Astrocyte (in vitro differentiated cells and primary cell): ENCODE data around the gene POLD3. TPM values are rescaled to one million over a fixed set of nuclear protein-coding genes. Genes with fewer than 3 reads are reported as not detected.

Experiments
- DNase-seq: peaks from one replicate; pipeline ENCODE4 v3.0.0-alpha.2; 2010; ENCODE audit warnings: low read depth
- FAIRE-seq: peaks from 2 replicates; lab custom pipeline; 2011; peaks lifted over from hg19 to GRCh38; lab: Jason Lieb, UNC
- H2AFZ ChIP-seq: 2 replicates; pipeline ENCODE4 v1.6.0; 2012; ENCODE audit warnings: low read depth, low read length, inconsistent platforms
- H3K27ac ChIP-seq: 2 replicates; pipeline ENCODE4 v1.5.1; 2011; ENCODE audit warnings: low read depth, low read length, inconsistent platforms
- H3K27me3 ChIP-seq: 2 replicates; pipeline ENCODE4 v1.6.0; 2011; ENCODE audit warnings: low read length, inconsistent platforms; ENCODE audit not compliant: insufficient read depth
- H3K36me3 ChIP-seq: 2 replicates; pipeline ENCODE4 v1.5.1; 2011; ENCODE audit warnings: low read length, inconsistent platforms; ENCODE audit not compliant: insufficient read depth
- H3K4me1 ChIP-seq: 2 replicates; pipeline ENCODE4 v1.5.1; 2011; ENCODE audit warnings: low read length, inconsistent platforms; ENCODE audit not compliant: insufficient read depth
- H3K4me2 ChIP-seq: 2 replicates; pipeline ENCODE4 v1.6.0; 2012; ENCODE audit warnings: low read length, inconsistent platforms
- H3K4me3 ChIP-seq: 2 replicates; pipeline ENCODE4 v1.5.1; 2011; ENCODE audit warnings: low read depth, mild to moderate bottlenecking, low read length, inconsistent platforms; ENCODE audit not compliant: insufficient read depth
- H3K79me2 ChIP-seq: 2 replicates; pipeline ENCODE4 v1.6.0; 2012; ENCODE audit warnings: mild to moderate bottlenecking, low read length, inconsistent platforms; ENCODE audit not compliant: insufficient read depth
- H3K9ac ChIP-seq: 2 replicates; pipeline ENCODE4 v1.6.0; 2012; ENCODE audit warnings: mild to moderate bottlenecking, low read length, inconsistent platforms
- H3K9me3 ChIP-seq: 2 replicates; pipeline ENCODE4 v1.5.1; 2012; ENCODE audit warnings: low read depth, mild to moderate bottlenecking, low read length, inconsistent platforms; ENCODE audit not compliant: insufficient read depth
- H4K20me1 ChIP-seq: 2 replicates; pipeline ENCODE4 v1.6.0; 2012; ENCODE audit warnings: low read length, inconsistent platforms; ENCODE audit not compliant: insufficient read depth
- H3K27ac Mint-ChIP-seq: one replicate; pipeline ENCODE4 v1.8.0; 2021; ENCODE audit warnings: mild to moderate bottlenecking, mixed read lengths; ENCODE audit not compliant: unreplicated experiment
- H3K27me3 Mint-ChIP-seq: one replicate; pipeline ENCODE4 v1.8.0; 2021; ENCODE audit warnings: low read depth, mixed read lengths; ENCODE audit not compliant: unreplicated experiment
- H3K36me3 Mint-ChIP-seq: one replicate; pipeline ENCODE4 v1.8.0; 2021; ENCODE audit warnings: low read depth, mixed read lengths; ENCODE audit not compliant: unreplicated experiment
- H3K4me1 Mint-ChIP-seq: one replicate; pipeline ENCODE4 v1.8.0; 2021; ENCODE audit warnings: low read depth, mixed read lengths; ENCODE audit not compliant: unreplicated experiment
- H3K4me3 Mint-ChIP-seq: one replicate; pipeline ENCODE4 v1.8.0; 2021; ENCODE audit warnings: mild to moderate bottlenecking, moderate library complexity, mixed read lengths; ENCODE audit not compliant: unreplicated experiment
- H3K9me3 Mint-ChIP-seq: one replicate; pipeline ENCODE4 v1.8.0; 2021; ENCODE audit warnings: mild to moderate bottlenecking, mixed read lengths; ENCODE audit not compliant: unreplicated experiment
- EZH2 ChIP-seq: IDR thresholded peaks from 2 replicates; pipeline ENCODE4 v1.6.1; 2012; ENCODE audit warnings: mild to moderate bottlenecking, low read length, inconsistent platforms; ENCODE audit not compliant: insufficient read depth
- total RNA-seq: library from RNA; stranded (reverse); gene quantifications from 2 replicates; pipeline ENCODE4 v1.2.1, GENCODE V29; 2021
- TF ChIP-seq, protein P1 (sequence below): IDR thresholded peaks from 2 replicates; pipeline ENCODE4 v1.5.1; 2011; ENCODE audit warnings: low read depth, mild to moderate bottlenecking, inconsistent platforms, low read length, moderate library complexity; ENCODE audit not compliant: insufficient read depth

The POLD3 gene
- total RNA-seq, 1 donor from 2014 or later, result 6.5 TPM

GRCh38 chr11:74639533-74639932, 47.2 kb downstream of the POLD3 start:
- no peaks in the 10 kb centered on the region for H3K9me3 ChIP-seq
- peaks cover 7% of the 10 kb centered on the region for H3K4me1 ChIP-seq
- no peak overlapping the region for H3K27ac ChIP-seq
- H3K4me3 ChIP-seq, result no peak overlapping the region
- Mint-ChIP-seq H3K4me3 (no peak overlapping the region), H3K36me3 (no peaks in the 10 kb centered on the region), H3K9me3 (peaks cover 1% of the 10 kb centered on the region), H3K27ac (no peak overlapping the region), H3K27me3 (no peaks in the 10 kb centered on the region), H3K4me1 (peaks cover 11% of the 10 kb centered on the region)
- H3K79me2 ChIP-seq, result no peaks in the 10 kb centered on the region
- no peak overlapping the region for H3K9ac ChIP-seq
- FAIRE-seq, result no peak
- no peaks in the 10 kb centered on the region for H4K20me1 ChIP-seq
- no peak overlapping the region for H3K4me2 ChIP-seq
- TF ChIP-seq, protein P1, sequence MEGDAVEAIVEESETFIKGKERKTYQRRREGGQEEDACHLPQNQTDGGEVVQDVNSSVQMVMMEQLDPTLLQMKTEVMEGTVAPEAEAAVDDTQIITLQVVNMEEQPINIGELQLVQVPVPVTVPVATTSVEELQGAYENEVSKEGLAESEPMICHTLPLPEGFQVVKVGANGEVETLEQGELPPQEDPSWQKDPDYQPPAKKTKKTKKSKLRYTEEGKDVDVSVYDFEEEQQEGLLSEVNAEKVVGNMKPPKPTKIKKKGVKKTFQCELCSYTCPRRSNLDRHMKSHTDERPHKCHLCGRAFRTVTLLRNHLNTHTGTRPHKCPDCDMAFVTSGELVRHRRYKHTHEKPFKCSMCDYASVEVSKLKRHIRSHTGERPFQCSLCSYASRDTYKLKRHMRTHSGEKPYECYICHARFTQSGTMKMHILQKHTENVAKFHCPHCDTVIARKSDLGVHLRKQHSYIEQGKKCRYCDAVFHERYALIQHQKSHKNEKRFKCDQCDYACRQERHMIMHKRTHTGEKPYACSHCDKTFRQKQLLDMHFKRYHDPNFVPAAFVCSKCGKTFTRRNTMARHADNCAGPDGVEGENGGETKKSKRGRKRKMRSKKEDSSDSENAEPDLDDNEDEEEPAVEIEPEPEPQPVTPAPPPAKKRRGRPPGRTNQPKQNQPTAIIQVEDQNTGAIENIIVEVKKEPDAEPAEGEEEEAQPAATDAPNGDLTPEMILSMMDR, result no peak
- no peak for TF ChIP-seq EZH2
- H3K36me3 ChIP-seq, result peaks cover 7% of the 10 kb centered on the region
- no peak overlapping the region for H2AFZ ChIP-seq
- no peaks in the 10 kb centered on the region for H3K27me3 ChIP-seq
- no peak for DNase-seq

GRCh38 chr11:74641289-74641688, 48.9 kb downstream of the POLD3 start:
- no peak overlapping the region for H3K4me3 ChIP-seq
- H3K9ac ChIP-seq, result no peak overlapping the region
- peak overlapping the region; percentile 17 for H3K4me2 ChIP-seq
- no peaks in the 10 kb centered on the region for H3K27me3 ChIP-seq
- TF ChIP-seq, protein P1, result no peak
- TF ChIP-seq EZH2, result no peak
- H3K4me3 Mint-ChIP-seq, result no peak overlapping the region
- H3K79me2 ChIP-seq, result no peaks in the 10 kb centered on the region
- H3K27ac ChIP-seq, result no peak overlapping the region
- H3K9me3 ChIP-seq, result no peaks in the 10 kb centered on the region
- DNase-seq, result no peak
- peaks cover 7% of the 10 kb centered on the region for H3K36me3 ChIP-seq
- H2AFZ ChIP-seq, result no peak overlapping the region
- peaks cover 5% of the 10 kb centered on the region for H3K4me1 ChIP-seq
- peaks cover 1% of the 10 kb centered on the region for H3K9me3 Mint-ChIP-seq
- no peaks in the 10 kb centered on the region for H3K27me3 Mint-ChIP-seq
- H3K27ac Mint-ChIP-seq, result no peak overlapping the region
- peaks cover 6% of the 10 kb centered on the region for H3K4me1 Mint-ChIP-seq
- no peaks in the 10 kb centered on the region for H4K20me1 ChIP-seq
- FAIRE-seq, result no peak
- no peaks in the 10 kb centered on the region for H3K36me3 Mint-ChIP-seq

GRCh38 chr11:74641905-74642304, 49.5 kb downstream of the POLD3 start:
- no peak overlapping the region for H3K27ac Mint-ChIP-seq
- DNase-seq, result no peak
- peaks cover 2% of the 10 kb centered on the region for H3K4me1 ChIP-seq
- H3K27me3 Mint-ChIP-seq, result no peaks in the 10 kb centered on the region
- H4K20me1 ChIP-seq, result no peaks in the 10 kb centered on the region
- H3K4me1 Mint-ChIP-seq, result peaks cover 2% of the 10 kb centered on the region
- FAIRE-seq, result no peak
- H3K4me3 Mint-ChIP-seq, result no peak overlapping the region
- H3K36me3 Mint-ChIP-seq, result no peaks in the 10 kb centered on the region
- peaks cover 1% of the 10 kb centered on the region for H3K9me3 Mint-ChIP-seq
- H3K4me3 ChIP-seq, result no peak overlapping the region
- H3K79me2 ChIP-seq, result no peaks in the 10 kb centered on the region
- H3K36me3 ChIP-seq, result peaks cover 7% of the 10 kb centered on the region
- H3K4me2 ChIP-seq, result no peak overlapping the region
- H2AFZ ChIP-seq, result no peak overlapping the region
- H3K27me3 ChIP-seq, result no peaks in the 10 kb centered on the region
- H3K9ac ChIP-seq, result no peak overlapping the region
- TF ChIP-seq, protein P1, result no peak
- TF ChIP-seq EZH2, result no peak
- no peaks in the 10 kb centered on the region for H3K9me3 ChIP-seq
- no peak overlapping the region for H3K27ac ChIP-seq
